Measurements from ENCODE around the gene MYEOV. TPM values are rescaled to one million over a fixed set of nuclear protein-coding genes. Genes with fewer than 3 reads are reported as not detected.
A peak's percentile ranks its signal among the peaks of the same experiment; 100 is the strongest.

The MYEOV gene
- total and polyA plus RNA-seq, 2 donors (not counting 1 experiment from before 2014, with no cell fraction given), result 0.72 TPM; not detected in 1

- Histone ChIP-seq H3K36me3 (replicated peaks in 1 of 2; ENCODE audit: control extremely low read depth in 1 of 2, control insufficient read depth in 1 of 2, extremely low read depth in 1 of 2, insufficient read depth in 2 of 2, low read length in 1 of 2) (no peaks in the 10 kb centered on the region), H4K20me1 (ENCODE audit: control insufficient read depth, insufficient read depth, low read length, poor library complexity, severe bottlenecking) (no peaks in the 10 kb centered on the region), H3K27ac (ENCODE audit: low read length in 2 of 2) (peak overlapping the region; percentile 95 to 99), H3K4me2 (replicated peaks; ENCODE audit: low read depth, low read length, poor library complexity, severe bottlenecking) (peak overlapping the region; percentile 95), H3K4me1 (ENCODE audit: control insufficient read depth in 2 of 2, insufficient read depth in 2 of 2, low read length in 2 of 2) (peaks cover 63 to 69% of the 10 kb centered on the region in 2 donors), H3K27me3 (replicated peaks in 1 of 4; ENCODE audit: control extremely low read depth in 1 of 4, control insufficient read depth in 3 of 4, insufficient read depth in 4 of 4, low read length in 3 of 4) (no peaks in the 10 kb centered on the region), H3K9ac (ENCODE audit: low read length) (peak overlapping the region; percentile 76), H3K79me2 (ENCODE audit: control insufficient read depth, insufficient read depth, low read length) (no peaks in the 10 kb centered on the region), H2AFZ (ENCODE audit: insufficient read depth, low read depth, low read length, poor library complexity, severe bottlenecking) (no peak overlapping the region), H3K9me3 (ENCODE audit: control extremely low read depth in 1 of 3, control insufficient read depth in 2 of 3, insufficient read depth in 1 of 3, low read length in 2 of 3) (peaks cover 0 to 10% (median 2%) of the 10 kb centered on the region in 3 donors), H3K4me3 (ENCODE audit: control extremely low read depth in 1 of 5, extremely low read depth in 1 of 5, insufficient read depth in 1 of 5, low read depth in 2 of 5, low read length in 4 of 5) (peak overlapping the region in 4 of 5 experiments; percentile 29 to 60 (median 43))
- no peak for TF ChIP-seq CTCF (IDR thresholded peaks at IDR 0.05)
- no peak for TF ChIP-seq EZH2 (IDR thresholded peaks at IDR 0.05; ENCODE audit: borderline replicate concordance, insufficient read depth, low read depth, low read length, poor library complexity, severe bottlenecking)
- Mint-ChIP-seq H3K4me1 (peaks cover 78% of the 10 kb centered on the region), H3K27ac (peak overlapping the region; percentile 93), H3K9me3 (ENCODE audit: insufficient read depth) (no peaks in the 10 kb centered on the region), H3K4me3 (peak overlapping the region; percentile 85), H3K27me3 (no peaks in the 10 kb centered on the region)
- intact Hi-C loops (cut with micrococcal nuclease), result loop anchor here (1.0 to 10.0 kb wide), 6 partner anchors 145 to 456 kb away; partner anchors contain the start of genes CPT1A, LTO1 and TPCN2
- ChIA-PET POLR2A (no interaction called here), CTCF (interaction anchor here (1.1 to 2.6 kb wide), 4 partner anchors 8 to 345 kb away, joined by 3 to 19 read pairs (median 8); no protein-coding TSS in a partner anchor)
- DNase-seq (peak; percentile 91), ATAC-seq (ENCODE audit: low read depth) (peak; percentile 42)
- WGBS (ENCODE audit: insufficient coverage), result under 1% methylated on average over 13 of the region's 13 CpGs
These were observed 3.9 kb downstream of the MYEOV start for GRCh38 chr11:69297787-69298266.
